CD4-positive, alpha-beta T cell (primary cell): Measurements from ENCODE around the gene COL18A1. TPM values are rescaled to one million over a fixed set of nuclear protein-coding genes. Genes with fewer than 3 reads are reported as not detected.
A peak's percentile ranks its signal among the peaks of the same experiment; 100 is the strongest.

ENCODE experiments used
- ATAC-seq: fragments of 200-7000 bp; cut with Tn5 transposase; one replicate; pipeline ENCODE4 v1.10.0; 2022; ENCODE audit warnings: mild to moderate bottlenecking; ENCODE audit not compliant: poor library complexity
- CTCF ChIA-PET: fragments of 350-600 bp; sonication (Branson Sonifier 250); formaldehyde crosslinking; loops from one replicate; lab custom pipeline; 2021; ENCODE audit warnings: antibody characterized with exemption, inconsistent platforms; lab: Charles Lee
- POLR2A ChIA-PET: fragments of 350-600 bp; sonication (Branson Sonifier 250); formaldehyde crosslinking; loops from one replicate; lab custom pipeline; 2021; ENCODE audit warnings: antibody characterized with exemption, inconsistent platforms; lab: Charles Lee
- DNase-seq, 14 experiments: peaks; one replicate each; pipeline ENCODE4 v3.0.0-alpha.2; 2013 to 2020; ENCODE audit warnings: mixed read lengths in 2 of 14
- H3K27ac ChIP-seq, 2 donors: one replicate each; pipeline versions ENCODE4 v1.5.1 to v1.7.0; 2013; ENCODE audit warnings: low read length in 2 of 2, low read depth in 1 of 2, mild to moderate bottlenecking in 1 of 2
- H3K27me3 ChIP-seq, 2 experiments: 1 replicate in 1 of 2; 2 replicates in 1 of 2; pipeline versions ENCODE4 v1.6.1 to v1.7.0; 2013; ENCODE audit warnings: low read length in 2 of 2, control low read depth in 1 of 2, mild to moderate bottlenecking in 1 of 2, moderate library complexity in 1 of 2; ENCODE audit not compliant: insufficient read depth in 2 of 2, control insufficient read depth in 1 of 2
- H3K36me3 ChIP-seq: one replicate; pipeline ENCODE4 v1.6.1; 2013; ENCODE audit warnings: low read length, control low read depth; ENCODE audit not compliant: insufficient read depth
- H3K4me1 ChIP-seq: one replicate; pipeline ENCODE4 v1.6.1; 2013; ENCODE audit warnings: low read length, control low read depth; ENCODE audit not compliant: insufficient read depth
- H3K4me3 ChIP-seq: one replicate; pipeline ENCODE4 v1.5.1; 2013; ENCODE audit warnings: mild to moderate bottlenecking, low read length, moderate library complexity
- H3K9me3 ChIP-seq, 2 experiments: 1 replicate in 1 of 2; 2 replicates in 1 of 2; pipeline versions ENCODE4 v1.6.1 to v1.7.0; 2013; ENCODE audit warnings: low read length in 2 of 2, mild to moderate bottlenecking in 2 of 2, control low read depth in 1 of 2, moderate library complexity in 1 of 2; ENCODE audit not compliant: control insufficient read depth in 1 of 2, insufficient read depth in 1 of 2
- H3K27ac Mint-ChIP-seq: one replicate; pipeline ENCODE4 v1.8.0; 2020; ENCODE audit warnings: mixed read lengths
- H3K27me3 Mint-ChIP-seq: one replicate; pipeline ENCODE4 v1.8.0; 2021; ENCODE audit warnings: mixed read lengths
- H3K36me3 Mint-ChIP-seq: one replicate; pipeline ENCODE4 v1.8.0; 2021; ENCODE audit warnings: low read depth, mixed read lengths
- H3K4me1 Mint-ChIP-seq: one replicate; pipeline ENCODE4 v1.8.0; 2021; ENCODE audit warnings: low read depth, mixed read lengths
- H3K4me3 Mint-ChIP-seq: one replicate; pipeline ENCODE4 v1.8.0; 2020; ENCODE audit warnings: mild to moderate bottlenecking, mixed read lengths
- H3K9me3 Mint-ChIP-seq: one replicate; pipeline ENCODE4 v1.8.0; 2020; ENCODE audit warnings: mixed read lengths
- intact Hi-C, 2 experiments: fragments of 100-400 bp; cut with DNase I in 1 of 2; cut with micrococcal nuclease in 1 of 2; formaldehyde crosslinking; loops; one replicate each; pipeline versions ENCODE4 v1.15.1 to v1.9.0; 2023 to 2025; cut with DNase I, micrococcal nuclease
- total RNA-seq, 174 experiments: library from RNA in 2 of 174; stranded (reverse) in 2 of 174; gene quantifications; one replicate each; pipeline ENCODE4 v1.2.3 and lab custom pipeline; 2021 to 2026
- TF ChIP-seq, protein P1 (sequence below): fragments of 200-600 bp; IDR thresholded peaks from one replicate; pipeline ENCODE4 v1.8.0; 2022; ENCODE audit warnings: antibody characterized with exemption, mild to moderate bottlenecking

Gene COL18A1
- total RNA-seq, 2 experiments from 2014 or later: 15.2 to 16.0 TPM

DNA sequence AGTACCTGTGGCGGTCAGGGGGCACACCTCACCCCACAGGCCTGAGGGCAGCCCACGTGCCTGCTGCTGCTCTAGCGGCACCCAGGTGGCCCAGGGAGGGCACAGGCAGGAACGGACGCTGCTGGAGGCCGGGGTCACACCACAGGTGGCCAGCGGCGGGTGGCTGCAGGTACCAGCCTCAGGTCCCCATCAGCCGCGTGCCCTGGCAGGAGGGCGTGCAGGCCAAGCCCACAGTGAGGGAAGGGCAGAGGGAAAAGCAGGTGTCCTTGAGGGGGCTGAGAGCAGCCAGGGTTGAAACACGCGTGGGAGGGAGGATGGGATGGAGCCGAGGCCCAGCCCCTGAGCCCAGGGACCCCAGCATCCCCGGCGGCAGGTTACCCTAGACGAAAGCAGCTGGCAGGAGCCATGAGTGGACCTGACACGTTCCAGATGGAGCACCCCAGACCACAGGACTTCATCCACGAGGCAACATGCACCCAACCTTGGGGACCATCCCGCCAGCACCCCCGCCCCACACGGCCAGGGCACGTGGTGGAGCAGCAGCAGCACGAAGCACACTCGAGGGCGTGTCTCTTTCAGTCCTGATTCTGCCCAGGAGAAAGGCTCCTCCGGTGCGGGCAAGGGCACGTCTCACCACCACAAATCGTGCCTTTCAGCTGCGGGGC, 133.5 kb downstream of the COL18A1 start:
- Histone ChIP-seq H3K27me3 (no peaks in the 10 kb centered on the region), H3K9me3 (no peaks in the 10 kb centered on the region), H3K36me3 (no peaks in the 10 kb centered on the region), H3K4me3 (no peak overlapping the region), H3K4me1 (peaks cover 34% of the 10 kb centered on the region), H3K27ac (no peak overlapping the region)
- no peak for ATAC-seq
- Mint-ChIP-seq H3K4me1 (peaks cover 17% of the 10 kb centered on the region), H3K27ac (peak overlapping the region; percentile 20), H3K4me3 (no peak overlapping the region), H3K27me3 (no peaks in the 10 kb centered on the region), H3K36me3 (peaks cover 4% of the 10 kb centered on the region), H3K9me3 (no peaks in the 10 kb centered on the region)
- TF ChIP-seq, protein P1, sequence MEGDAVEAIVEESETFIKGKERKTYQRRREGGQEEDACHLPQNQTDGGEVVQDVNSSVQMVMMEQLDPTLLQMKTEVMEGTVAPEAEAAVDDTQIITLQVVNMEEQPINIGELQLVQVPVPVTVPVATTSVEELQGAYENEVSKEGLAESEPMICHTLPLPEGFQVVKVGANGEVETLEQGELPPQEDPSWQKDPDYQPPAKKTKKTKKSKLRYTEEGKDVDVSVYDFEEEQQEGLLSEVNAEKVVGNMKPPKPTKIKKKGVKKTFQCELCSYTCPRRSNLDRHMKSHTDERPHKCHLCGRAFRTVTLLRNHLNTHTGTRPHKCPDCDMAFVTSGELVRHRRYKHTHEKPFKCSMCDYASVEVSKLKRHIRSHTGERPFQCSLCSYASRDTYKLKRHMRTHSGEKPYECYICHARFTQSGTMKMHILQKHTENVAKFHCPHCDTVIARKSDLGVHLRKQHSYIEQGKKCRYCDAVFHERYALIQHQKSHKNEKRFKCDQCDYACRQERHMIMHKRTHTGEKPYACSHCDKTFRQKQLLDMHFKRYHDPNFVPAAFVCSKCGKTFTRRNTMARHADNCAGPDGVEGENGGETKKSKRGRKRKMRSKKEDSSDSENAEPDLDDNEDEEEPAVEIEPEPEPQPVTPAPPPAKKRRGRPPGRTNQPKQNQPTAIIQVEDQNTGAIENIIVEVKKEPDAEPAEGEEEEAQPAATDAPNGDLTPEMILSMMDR: no peak
- POLR2A ChIA-PET: no interaction called here
- intact Hi-C loops: no loop called here
- peak in 1 of 14 experiments; percentile 29 for DNase-seq
- CTCF ChIA-PET: no interaction called here

DNA sequence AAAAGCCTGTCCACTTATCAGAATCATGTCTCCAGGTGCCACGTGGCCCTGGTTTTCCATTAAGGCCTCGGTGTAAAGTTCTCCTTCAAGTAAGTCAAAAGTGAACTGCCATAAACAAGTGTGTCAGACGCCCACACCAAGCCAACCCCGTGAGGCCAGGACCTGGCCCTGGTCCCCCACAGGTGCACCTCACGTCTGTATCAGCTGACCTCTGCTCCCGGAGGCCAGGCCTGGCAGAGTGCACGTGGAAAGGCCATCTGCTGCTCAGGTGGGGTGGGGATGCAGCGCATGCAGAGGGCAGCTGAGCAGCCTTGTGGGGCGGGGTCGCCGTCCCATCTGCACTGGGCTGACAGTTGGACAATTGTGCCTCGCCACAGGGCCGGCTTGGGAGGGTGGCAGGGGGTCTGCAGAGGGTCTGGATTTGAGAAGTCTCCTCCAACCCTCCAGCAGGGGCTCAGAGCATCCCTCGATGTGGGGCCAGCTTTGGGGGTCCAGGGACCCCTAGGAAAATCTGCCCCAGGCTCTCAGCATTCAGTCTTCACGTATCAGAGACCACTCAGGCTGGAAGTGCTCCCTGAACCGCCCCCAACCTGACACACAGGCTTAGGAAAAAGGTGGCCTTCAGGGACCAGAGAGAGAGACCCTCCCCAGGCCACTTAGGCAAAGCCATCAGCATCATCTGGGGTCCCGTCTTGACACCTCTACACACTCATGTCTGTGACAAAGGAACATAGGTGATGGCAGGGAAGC, 134.3 kb downstream of the COL18A1 start:
- TF ChIP-seq, protein P1: no peak
- no peaks in the 10 kb centered on the region for H3K9me3 ChIP-seq
- H3K4me1 ChIP-seq: peaks cover 29% of the 10 kb centered on the region
- no peak overlapping the region for H3K4me3 ChIP-seq
- H3K9me3 Mint-ChIP-seq: no peaks in the 10 kb centered on the region
- peaks cover 4% of the 10 kb centered on the region for H3K36me3 Mint-ChIP-seq
- H3K36me3 ChIP-seq: no peaks in the 10 kb centered on the region
- ATAC-seq (no peak), DNase-seq (peak in 2 of 14 experiments; percentile 16 to 29)
- peaks cover 17% of the 10 kb centered on the region for H3K4me1 Mint-ChIP-seq
- CTCF ChIA-PET: no interaction called here
- H3K27ac ChIP-seq: no peak overlapping the region
- no peaks in the 10 kb centered on the region for H3K27me3 ChIP-seq
- H3K4me3 Mint-ChIP-seq: peak overlapping the region; percentile 86
- H3K27me3 Mint-ChIP-seq: no peaks in the 10 kb centered on the region
- H3K27ac Mint-ChIP-seq: peak overlapping the region; percentile 20
- POLR2A ChIA-PET: no interaction called here
- intact Hi-C loops: no loop called here

DNA sequence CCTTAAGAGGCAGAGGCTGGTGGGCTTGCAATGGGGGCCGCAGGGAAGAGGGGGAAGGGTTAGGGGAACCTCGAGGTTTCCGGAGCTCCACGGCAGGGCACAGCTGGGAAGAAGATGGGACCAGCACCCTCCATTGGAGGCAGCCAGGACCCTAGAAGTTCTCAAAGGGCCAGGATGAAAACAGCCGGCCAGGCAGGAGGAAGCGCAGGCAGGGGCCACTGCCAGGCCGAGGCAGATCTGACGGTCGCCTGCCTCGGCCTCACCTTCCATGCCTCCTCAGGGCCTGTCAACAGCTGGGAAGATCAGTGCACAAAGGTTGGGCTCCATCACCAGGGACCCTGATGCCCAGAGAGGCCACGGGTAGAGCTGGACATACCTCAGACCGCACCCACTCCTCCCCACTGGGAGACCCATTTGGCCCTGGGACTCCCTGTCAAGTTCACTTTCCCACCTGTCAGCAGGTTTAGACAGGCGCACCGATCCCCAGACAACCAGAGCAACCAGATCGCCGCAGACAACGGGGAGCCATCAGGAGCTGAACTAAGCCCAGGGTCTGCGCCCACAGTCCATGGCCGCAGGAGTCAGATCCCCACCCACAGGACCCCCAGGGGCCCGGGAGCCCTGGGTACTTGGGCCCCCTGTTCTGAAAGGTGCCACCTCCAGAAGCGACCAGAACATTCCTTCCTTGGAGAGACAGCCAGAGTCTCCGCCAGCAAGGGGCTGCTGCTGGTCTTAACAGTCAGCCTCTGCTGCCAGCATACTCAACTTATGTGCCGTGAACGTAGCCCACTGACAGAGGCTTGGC, 135.0 kb downstream of the COL18A1 start:
- no peaks in the 10 kb centered on the region for H3K36me3 ChIP-seq
- intact Hi-C loops: loop anchor here (2.0 to 10.0 kb wide), 5 partner anchors 57 to 465 kb away; partner anchors contain the start of gene ADARB1 (in 1 of the 2)
- H3K4me1 ChIP-seq: peaks cover 29% of the 10 kb centered on the region
- TF ChIP-seq, protein P1: no peak
- H3K36me3 Mint-ChIP-seq: peaks cover 4% of the 10 kb centered on the region
- H3K4me3 ChIP-seq: no peak overlapping the region
- DNase-seq (peak in 2 of 14 experiments; percentile 10 to 30), ATAC-seq (no peak)
- H3K4me3 Mint-ChIP-seq: peak overlapping the region; percentile 86
- no peak overlapping the region for H3K27ac ChIP-seq
- H3K27me3 ChIP-seq: no peaks in the 10 kb centered on the region
- H3K4me1 Mint-ChIP-seq: peaks cover 17% of the 10 kb centered on the region
- no peaks in the 10 kb centered on the region for H3K27me3 Mint-ChIP-seq
- POLR2A ChIA-PET: interaction anchor here (1.8 kb wide), 1 partner anchor 8 kb away, joined by 5 read pairs; no protein-coding TSS in a partner anchor
- H3K9me3 ChIP-seq: no peaks in the 10 kb centered on the region
- CTCF ChIA-PET: no interaction called here
- H3K9me3 Mint-ChIP-seq: no peaks in the 10 kb centered on the region
- peak overlapping the region; percentile 80 for H3K27ac Mint-ChIP-seq
